Activated CD8-positive, alpha-beta memory T cell treated with anti-CD3 and anti-CD28 coated beads for 48 hours (primary cell): Measurements from ENCODE around the gene ATP4A.

Experiments
- DNase-seq, 3 experiments: peaks; one replicate each; pipeline ENCODE4 v3.0.0-alpha.2; 2020; ENCODE audit warnings: low read depth in 2 of 3, low spot score in 2 of 3

Gene ATP4A

GRCh38 chr19:35565016-35565856, 1.8 kb upstream of the ATP4A start:
- DNase-seq: no peak

GRCh38 chr19:35562776-35563175, 682 bp downstream of the ATP4A start:
- no peak for DNase-seq

DNA sequence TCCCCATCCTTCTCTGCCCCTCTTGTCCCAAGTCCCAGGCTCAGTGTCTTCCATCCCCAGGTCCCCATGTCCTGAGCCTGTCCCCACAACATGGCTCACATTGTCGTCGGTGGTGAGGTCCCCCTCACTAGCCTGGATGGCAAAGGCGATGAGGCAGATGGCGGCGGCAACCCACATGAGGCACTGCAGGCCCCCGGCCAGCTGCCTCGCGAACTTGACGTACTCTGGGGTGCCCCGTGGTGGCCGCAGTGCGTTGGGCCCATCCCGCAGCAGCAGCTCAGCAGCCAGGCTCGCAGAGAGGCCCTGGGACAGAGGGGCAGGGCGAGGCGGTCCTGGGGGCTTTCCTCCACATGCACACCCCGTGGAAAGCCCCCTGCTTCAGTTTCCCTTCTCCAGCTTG, 1.1 kb downstream of the ATP4A start:
- no peak for DNase-seq

GRCh38 chr19:35561436-35561835, 2.0 kb downstream of the ATP4A start:
- DNase-seq: no peak

DNA sequence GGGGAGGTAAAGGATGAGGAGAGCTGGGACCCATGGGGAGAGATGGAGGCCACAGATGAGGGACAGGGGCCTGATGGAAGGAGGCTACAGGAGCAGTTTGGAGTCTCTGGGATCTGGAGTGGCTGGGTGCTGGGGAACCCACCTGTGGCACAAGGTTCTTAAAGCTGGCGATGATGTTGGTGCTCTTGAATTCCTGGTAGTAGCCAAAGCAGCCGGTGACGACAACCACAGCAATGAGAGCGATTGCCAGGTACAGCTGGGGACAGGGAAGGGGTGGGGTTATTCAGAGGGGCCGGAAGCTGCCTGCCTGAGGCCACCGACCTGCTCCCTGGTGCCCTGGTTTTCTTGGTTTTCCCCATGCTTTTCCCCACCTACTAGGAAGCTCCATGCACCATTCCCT, 2.8 kb downstream of the ATP4A start:
- DNase-seq: no peak

DNA sequence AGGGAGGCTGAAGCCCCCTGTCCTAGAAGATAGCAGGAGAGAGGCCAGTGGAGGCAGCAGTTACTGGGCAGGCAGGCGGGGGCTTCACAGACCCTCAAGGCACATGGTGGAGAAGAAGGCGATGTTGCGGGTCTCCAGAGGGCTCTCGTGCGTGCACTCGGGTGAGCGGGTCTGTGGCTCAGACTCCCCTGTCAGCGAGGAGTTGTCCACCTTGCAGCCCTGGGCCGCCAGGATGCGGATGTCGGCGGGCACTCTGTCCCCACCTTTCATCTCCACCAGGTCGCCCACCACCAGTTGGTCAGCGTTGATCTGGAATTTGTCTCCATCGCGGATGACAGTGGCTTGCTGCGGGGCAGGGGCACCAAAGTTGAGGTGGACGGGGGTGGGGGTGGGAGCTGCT, 3.2 kb downstream of the ATP4A start:
- DNase-seq: no peak

- DNase-seq: no peak
These were observed 3.7 kb downstream of the ATP4A start for GRCh38 chr19:35559781-35560180.

GRCh38 chr19:35559281-35559659, 4.2 kb downstream of the ATP4A start:
- no peak for DNase-seq

DNA sequence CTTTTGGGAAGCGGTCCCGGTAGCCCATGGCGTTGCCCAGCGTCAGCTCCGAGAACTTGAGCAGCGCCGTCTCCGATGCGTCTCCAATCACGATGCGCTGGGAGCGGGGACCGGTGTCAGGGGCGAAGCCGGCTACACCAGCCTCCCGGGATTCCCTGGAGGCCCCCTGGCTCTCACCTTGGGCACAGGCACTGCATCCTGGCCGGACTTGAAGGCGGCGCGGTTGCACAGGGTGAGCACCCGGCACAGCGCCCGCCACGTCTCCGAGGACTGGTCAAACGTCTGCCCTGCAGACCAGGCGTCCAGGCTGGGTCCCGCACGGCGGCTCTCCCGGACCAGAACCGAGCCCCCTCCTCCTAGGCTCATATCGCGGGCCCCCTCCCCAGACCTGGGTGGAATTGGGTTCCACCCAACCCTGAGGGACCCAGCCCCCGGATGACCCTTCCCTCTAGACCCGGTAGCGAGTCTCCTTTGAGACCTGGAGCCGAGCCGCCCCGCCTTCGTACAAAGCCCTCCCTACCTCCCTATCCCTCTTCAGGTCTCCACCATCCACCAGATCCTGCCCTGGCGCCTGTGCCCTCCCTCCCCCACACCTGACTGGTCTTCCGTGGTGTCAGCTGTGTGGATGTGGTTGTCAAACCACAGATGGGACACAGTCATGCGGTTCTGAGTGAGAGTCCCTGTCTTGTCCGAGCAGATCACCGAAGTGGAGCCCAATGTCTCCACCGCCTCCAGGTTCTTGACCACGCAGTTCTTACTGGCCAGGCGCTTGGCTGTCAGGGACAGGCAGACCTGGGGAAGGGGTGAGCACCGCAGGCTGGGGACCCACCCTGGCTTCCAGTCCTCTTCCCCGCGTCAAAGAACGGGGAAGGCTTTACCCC, 4.8 kb downstream of the ATP4A start:
- no peak for DNase-seq

DNA sequence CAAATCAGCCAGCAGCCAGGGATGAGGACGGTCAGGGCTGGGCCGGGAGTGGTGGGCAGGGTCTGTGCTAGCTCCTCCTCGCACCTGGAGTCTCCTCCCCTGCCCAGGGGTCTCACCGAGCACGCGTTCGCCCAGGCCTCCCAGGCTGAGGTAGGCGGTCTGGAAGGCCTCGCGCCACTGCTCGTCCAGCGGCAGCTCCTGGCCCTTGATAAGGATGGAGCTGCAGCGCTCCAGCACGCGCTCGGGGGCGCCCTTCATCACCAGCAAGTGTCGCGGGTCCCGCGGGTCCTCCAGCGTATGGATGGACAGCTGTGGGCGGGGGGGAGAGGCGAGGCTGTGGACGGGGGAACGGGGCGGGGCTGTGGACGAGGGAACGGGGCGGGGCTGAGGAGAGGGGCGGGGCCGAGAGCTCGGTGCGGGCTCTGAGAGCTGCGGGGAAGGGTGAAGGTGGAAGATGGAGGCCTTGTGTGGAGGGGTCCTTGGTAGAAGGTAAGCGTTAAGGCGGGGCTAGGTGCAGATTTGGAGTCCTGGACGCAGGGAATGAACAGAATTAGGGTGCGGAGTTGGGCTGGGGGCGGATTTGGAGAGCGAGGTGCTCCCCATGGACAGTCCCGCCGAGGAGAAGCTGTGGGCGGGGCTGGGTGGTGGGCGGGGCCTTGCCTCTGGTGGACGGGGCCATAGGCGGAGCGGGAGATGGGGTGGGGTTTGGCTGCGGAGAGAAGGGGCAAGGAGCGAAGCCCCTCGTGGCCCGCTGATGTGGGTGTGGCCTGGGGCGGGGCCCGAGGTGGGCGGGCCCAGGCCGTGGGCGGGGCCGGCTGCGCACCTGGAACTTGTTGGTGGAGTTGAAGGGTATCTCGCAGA, 5.7 kb downstream of the ATP4A start:
- peak in 1 of 3 experiments; percentile 44 for DNase-seq

DNA sequence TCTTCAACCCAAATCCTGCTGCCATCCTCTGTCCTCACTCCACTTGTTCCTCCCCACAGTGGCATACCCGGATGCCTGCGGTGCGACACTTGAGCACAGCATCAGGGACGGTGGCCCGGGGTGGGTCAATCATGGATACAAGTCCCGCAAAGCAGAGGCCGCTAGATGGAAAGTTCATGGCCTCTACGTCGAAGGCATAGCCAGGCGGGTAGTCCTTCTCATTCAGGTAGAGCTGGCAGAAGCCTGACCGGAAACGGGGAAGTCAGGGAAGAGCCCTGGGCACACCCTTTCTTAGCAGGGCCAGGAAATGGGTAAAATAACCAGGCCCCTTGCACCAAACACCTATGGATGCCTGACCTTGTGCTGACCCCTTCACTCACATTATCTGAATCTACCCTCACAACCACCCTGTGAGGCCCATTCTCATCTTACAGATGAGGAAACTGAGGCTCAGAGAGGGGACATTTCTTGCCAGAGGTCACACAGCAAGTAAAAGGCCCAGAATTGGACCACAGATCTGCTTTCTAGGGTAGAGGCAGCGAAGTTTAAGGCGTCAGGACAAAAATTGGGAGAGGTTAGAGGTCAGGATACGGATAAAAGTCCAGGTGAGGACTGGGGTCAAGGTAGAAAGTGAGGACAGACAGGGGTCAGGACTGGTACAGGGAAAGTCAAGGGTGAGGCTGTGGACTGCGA, 6.5 kb downstream of the ATP4A start:
- no peak for DNase-seq

GRCh38 chr19:35556025-35556590, 7.3 kb downstream of the ATP4A start:
- DNase-seq: no peak

- no peak for DNase-seq
These were observed 8.0 kb downstream of the ATP4A start for GRCh38 chr19:35555301-35556005.

DNA sequence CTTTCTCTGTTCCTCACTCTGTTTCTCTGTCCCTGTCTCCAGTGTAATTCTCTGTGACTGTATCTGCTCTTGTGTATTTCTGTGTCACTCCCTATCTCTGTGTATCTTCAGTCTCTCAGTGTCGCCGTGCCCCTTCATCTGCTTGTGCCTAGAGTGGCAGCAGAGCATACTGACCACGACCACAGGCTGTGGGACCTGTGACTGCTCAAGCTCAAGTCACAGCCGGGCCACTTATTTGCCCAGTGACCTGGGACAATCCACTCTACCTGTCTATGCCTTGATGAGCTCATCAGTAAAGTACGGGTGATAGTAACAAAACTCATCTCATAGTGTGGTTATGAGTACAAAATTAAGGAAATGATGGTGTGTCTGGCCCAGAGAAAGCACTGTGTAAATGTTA, 9.4 kb downstream of the ATP4A start:
- DNase-seq: no peak

- DNase-seq: no peak
These were observed 10.0 kb downstream of the ATP4A start for GRCh38 chr19:35553385-35554000.

- no peak for DNase-seq
These were observed 10.7 kb downstream of the ATP4A start for GRCh38 chr19:35552534-35553384.

- DNase-seq: no peak
These were observed 12.2 kb downstream of the ATP4A start for GRCh38 chr19:35551091-35551810.
